ENCODE results near the gene MED13. TPM values are rescaled to one million over a fixed set of nuclear protein-coding genes. Genes with fewer than 3 reads are reported as not detected.
"Not testable (repeated sequence)": the region's sequence is repeated elsewhere in the genome, so short reads cannot be mapped to it uniquely, and the experiment has no call there.

Gene MED13
- total RNA-seq, 4 donors from 2014 or later, result 24.3 to 69.0 (median 51.0) TPM

DNA sequence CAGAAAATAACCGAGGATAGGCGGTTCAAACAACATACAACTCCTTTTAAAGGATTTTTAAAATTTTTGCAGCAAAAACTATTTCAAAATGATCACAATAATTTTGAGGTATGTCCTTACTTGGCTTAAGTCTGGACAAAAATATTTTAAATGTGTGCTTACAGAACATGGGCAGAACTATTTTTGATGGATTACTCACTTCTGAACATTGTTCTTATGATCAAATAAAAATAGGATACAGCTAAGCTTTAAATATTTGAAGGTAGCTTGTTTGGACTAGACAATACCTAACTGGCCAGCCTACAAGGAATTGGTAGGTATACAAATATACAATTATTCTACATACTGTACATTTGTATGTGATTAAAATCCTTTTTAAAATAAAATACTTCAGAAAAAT is 123.0 kb downstream of the MED13 start:
- 84 to 94% methylated on average over 2 of the region's 2 CpGs for WGBS, 2 donors
- H3K36me3 ChIP-seq, result peaks cover 0 to 57% (median 8%) of the 10 kb centered on the region in 3 donors
- no peak for TF ChIP-seq POLR2A (IDR thresholded peaks at IDR 0.05)
- TF ChIP-seq, protein P1, sequence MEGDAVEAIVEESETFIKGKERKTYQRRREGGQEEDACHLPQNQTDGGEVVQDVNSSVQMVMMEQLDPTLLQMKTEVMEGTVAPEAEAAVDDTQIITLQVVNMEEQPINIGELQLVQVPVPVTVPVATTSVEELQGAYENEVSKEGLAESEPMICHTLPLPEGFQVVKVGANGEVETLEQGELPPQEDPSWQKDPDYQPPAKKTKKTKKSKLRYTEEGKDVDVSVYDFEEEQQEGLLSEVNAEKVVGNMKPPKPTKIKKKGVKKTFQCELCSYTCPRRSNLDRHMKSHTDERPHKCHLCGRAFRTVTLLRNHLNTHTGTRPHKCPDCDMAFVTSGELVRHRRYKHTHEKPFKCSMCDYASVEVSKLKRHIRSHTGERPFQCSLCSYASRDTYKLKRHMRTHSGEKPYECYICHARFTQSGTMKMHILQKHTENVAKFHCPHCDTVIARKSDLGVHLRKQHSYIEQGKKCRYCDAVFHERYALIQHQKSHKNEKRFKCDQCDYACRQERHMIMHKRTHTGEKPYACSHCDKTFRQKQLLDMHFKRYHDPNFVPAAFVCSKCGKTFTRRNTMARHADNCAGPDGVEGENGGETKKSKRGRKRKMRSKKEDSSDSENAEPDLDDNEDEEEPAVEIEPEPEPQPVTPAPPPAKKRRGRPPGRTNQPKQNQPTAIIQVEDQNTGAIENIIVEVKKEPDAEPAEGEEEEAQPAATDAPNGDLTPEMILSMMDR (IDR thresholded peaks at IDR 0.05), result no peak
- no peak overlapping the region for H3K27ac ChIP-seq
- H3K4me1 ChIP-seq, result no peaks in the 10 kb centered on the region
- no peak for DNase-seq
- H3K27me3 ChIP-seq, result no peaks in the 10 kb centered on the region
- no peak overlapping the region for H3K4me3 ChIP-seq
- no peaks in the 10 kb centered on the region for H3K9me3 ChIP-seq
- intact Hi-C loops (cut with DNase I), result no loop called here

DNA sequence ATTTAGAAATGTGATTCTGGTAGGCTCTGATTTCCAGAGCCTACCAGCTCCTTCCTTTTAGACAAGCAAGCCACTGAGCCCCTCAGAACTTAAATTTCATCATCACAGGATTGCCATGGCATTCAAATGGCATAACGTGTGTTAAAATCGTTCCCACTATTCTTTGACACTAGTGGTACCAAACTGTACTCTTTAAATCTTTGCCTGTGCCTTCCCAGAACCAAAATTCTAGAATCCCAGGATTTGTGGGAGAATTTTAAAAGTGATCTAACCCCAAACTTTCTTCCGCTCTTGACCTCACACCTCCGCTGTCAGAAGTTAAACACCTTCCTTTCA is 137.0 kb downstream of the MED13 start:
- WGBS, 2 donors, result 33 to 38% methylated on average over 4 of the region's 4 CpGs
- intact Hi-C loops (cut with DNase I), result no loop called here
- peak overlapping the region; percentile 70 to 83 (median 76) for H3K4me3 ChIP-seq

DNA sequence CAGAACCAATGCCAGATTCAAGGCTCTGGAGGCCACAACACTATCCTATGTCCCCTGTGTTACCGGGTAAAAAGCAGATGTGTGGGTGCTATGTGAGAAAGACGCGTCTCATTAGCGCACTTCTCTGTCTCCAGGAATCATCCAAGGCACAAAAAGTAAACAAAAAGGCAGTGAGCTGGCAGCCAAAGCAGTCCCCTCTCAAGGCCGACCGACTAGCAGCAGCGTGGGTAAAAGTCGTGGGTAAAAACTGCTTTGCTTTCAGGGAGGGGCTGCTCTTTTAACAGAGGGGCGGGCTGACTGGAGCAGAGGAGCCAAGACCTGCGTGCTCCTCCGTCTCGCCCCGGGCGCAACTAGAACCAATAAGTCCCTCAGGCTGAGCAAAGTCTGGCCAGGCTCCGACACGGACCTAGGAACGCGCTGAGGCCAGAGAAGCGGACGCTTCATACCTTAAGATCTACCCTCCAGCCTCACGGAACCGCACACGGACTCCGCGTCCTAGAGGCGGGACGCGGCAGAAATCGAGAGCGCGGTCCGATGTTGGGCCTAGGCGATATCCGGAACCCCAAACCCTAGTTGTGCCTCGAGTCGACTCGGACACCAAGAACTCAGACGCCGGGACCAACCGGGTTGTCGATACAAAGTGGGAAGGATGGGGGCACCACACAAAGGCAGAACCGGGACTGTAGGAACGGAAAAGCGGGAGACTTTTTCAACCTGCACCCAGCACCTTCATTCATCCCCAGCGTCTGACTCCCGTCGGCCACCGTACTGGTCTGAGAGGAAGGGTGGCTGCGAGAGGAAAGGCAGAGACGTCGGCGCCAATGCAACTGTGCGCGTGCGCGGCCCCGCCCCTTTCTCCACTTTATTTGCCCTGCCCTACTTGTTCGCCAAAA is 137.6 kb downstream of the MED13 start, which contains the start of gene INTS2:
INTS2 (minus strand) TSS at position 775 of the 893 bp plus-strand sequence. CDS start 1,338 bp downstream, outside the sequence.
- peak; percentile 60 for DNase-seq
- Histone ChIP-seq H3K4me1 (peaks cover 6 to 24% (median 8%) of the 10 kb centered on the region in 3 donors), H3K27me3 (no peaks in the 10 kb centered on the region), H3K9me3 (no peaks in the 10 kb centered on the region), H3K36me3 (peaks cover 0 to 29% (median 12%) of the 10 kb centered on the region in 3 donors), H3K27ac (peak within 1 kb of the TSS; percentile 83 to 93 (median 90)), H3K4me3 (peak within 1 kb of the TSS; percentile 70 to 83 (median 76))
- intact Hi-C loops (cut with DNase I), result no loop called here
- TF ChIP-seq, protein P1 (IDR thresholded peaks at IDR 0.05), result peak in 3 of 6 experiments; percentile 8 to 33 (median 9)
- peak in 3 of 4 donors; percentile 82 to 88 (median 87) for TF ChIP-seq POLR2A (IDR thresholded peaks at IDR 0.05)
- WGBS, 2 donors, result 0% methylated on average over 17 to 32 of the region's 58 CpGs

More for the DNA sequence above, 137.0 kb downstream of the MED13 start:
- H3K36me3 ChIP-seq, result peaks cover 0 to 23% (median 12%) of the 10 kb centered on the region in 3 donors
- no peaks in the 10 kb centered on the region for H3K9me3 ChIP-seq
- no peak for TF ChIP-seq POLR2A (IDR thresholded peaks at IDR 0.05)
- TF ChIP-seq, protein P1 (IDR thresholded peaks at IDR 0.05), result no peak
- peaks cover 6 to 24% (median 8%) of the 10 kb centered on the region in 3 donors for H3K4me1 ChIP-seq
- H3K27ac ChIP-seq, result peak overlapping the region; percentile 83 to 93 (median 90)
- no peak for DNase-seq
- no peaks in the 10 kb centered on the region for H3K27me3 ChIP-seq

DNA sequence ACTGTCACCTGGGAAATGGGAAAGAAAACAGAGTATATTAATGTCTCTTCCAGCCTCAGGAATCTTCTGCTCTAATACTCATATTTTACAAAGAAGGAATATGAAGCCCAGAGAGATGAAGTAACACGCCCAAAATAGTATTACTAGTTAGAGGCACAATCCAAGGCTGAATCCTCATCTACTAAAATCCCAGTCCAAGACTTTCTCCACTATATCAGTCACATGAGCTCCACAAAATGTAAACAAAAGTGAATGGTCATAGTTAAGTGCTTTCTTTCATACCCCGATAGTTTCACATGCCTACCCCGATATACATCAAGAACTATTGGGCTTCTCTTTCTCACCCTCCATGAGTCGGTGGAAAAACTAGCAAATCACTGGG is 138.3 kb downstream of the MED13 start:
- Histone ChIP-seq H3K4me3 (peak overlapping the region; percentile 70 to 83 (median 76)), H3K27ac (peak overlapping the region; percentile 83 to 93 (median 90)), H3K27me3 (no peaks in the 10 kb centered on the region), H3K36me3 (peaks cover 0 to 33% (median 12%) of the 10 kb centered on the region in 3 donors), H3K9me3 (no peaks in the 10 kb centered on the region), H3K4me1 (peaks cover 6 to 24% (median 8%) of the 10 kb centered on the region in 3 donors)
- no peak for TF ChIP-seq POLR2A (IDR thresholded peaks at IDR 0.05)
- TF ChIP-seq, protein P1 (IDR thresholded peaks at IDR 0.05), result no peak
- intact Hi-C loops (cut with DNase I), result no loop called here
- WGBS, 2 donors, result 7 to 12% methylated on average over 4 of the region's 4 CpGs
- no peak for DNase-seq

DNA sequence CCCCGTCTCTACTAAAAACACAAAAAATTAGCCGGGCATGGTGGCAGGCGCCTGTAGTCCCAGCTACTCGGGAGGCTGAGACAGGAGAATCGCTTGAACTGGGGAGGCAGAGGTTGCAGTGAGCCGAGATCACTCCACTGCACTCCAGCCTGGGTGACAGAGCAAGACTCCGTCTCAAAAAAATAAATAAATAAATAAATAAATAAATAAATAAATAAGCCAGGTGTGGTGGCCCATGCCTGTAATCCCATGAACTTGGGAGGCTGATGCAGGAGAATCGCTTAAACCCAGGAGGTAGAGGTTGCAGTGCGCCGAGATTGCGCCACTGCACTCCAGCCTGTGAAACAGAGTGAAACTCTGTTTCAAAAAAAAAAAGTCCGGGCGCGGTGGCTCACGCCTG is 149.9 kb downstream of the MED13 start:
- DNase-seq; H3K27ac ChIP-seq; H3K4me3 ChIP-seq; H3K4me1 ChIP-seq; H3K27me3 ChIP-seq; intact Hi-C loops (cut with DNase I); H3K9me3 ChIP-seq: not testable (repeated sequence)
- 91 to 98% methylated on average over 13 to 15 of the region's 15 CpGs for WGBS, 2 donors
- H3K36me3 ChIP-seq, result peaks cover 0 to 95% (median 0%) of the 10 kb centered on the region in 3 donors

All from esophagus squamous epithelium (tissue), 5 donors.